Naive thymus-derived CD4-positive, alpha-beta T cell (primary cell): ENCODE data around the gene LEFTY2. TPM values are rescaled to one million over a fixed set of nuclear protein-coding genes. Genes with fewer than 3 reads are reported as not detected.

ENCODE experiments used
- ATAC-seq: fragments of 150-1000 bp; cut with Tn5 transposase; 2 replicates; pipeline ENCODE4 v1.10.0; 2021; ENCODE audit warnings: mild to moderate bottlenecking, moderate library complexity
- CTCF ChIA-PET: fragments of 350-600 bp; sonication (Branson Sonifier 250); formaldehyde crosslinking; loops from one replicate; lab custom pipeline; 2021; ENCODE audit warnings: antibody characterized with exemption; lab: Charles Lee
- POLR2A ChIA-PET: fragments of 350-600 bp; sonication (Branson Sonifier 250); formaldehyde crosslinking; loops from one replicate; lab custom pipeline; 2021; ENCODE audit warnings: antibody characterized with exemption, inconsistent platforms; lab: Charles Lee
- DNase-seq, 9 donors: peaks; one replicate each; pipeline versions ENCODE4 v3.0.0 to v3.0.0-alpha.2; 2020 to 2022; ENCODE audit warnings: mixed read lengths in 1 of 9
- H3K27ac ChIP-seq: one replicate; pipeline ENCODE4 v1.7.0; 2013; ENCODE audit warnings: mild to moderate bottlenecking, low read depth, low read length, moderate library complexity
- H3K27me3 ChIP-seq, 2 donors: one replicate each; pipeline ENCODE4 v1.7.0; 2013; ENCODE audit warnings: low read length in 2 of 2, mild to moderate bottlenecking in 2 of 2, moderate library complexity in 2 of 2; ENCODE audit not compliant: control insufficient read depth in 2 of 2, insufficient read depth in 2 of 2
- H3K36me3 ChIP-seq, 3 experiments: 1 replicate in 2 of 3; 2 replicates in 1 of 3; pipeline ENCODE4 v1.7.0; 2013; ENCODE audit warnings: low read length in 3 of 3, mild to moderate bottlenecking in 3 of 3, moderate library complexity in 1 of 3; ENCODE audit not compliant: insufficient read depth in 3 of 3, control insufficient read depth in 2 of 3
- H3K4me1 ChIP-seq, 2 donors: one replicate each; pipeline ENCODE4 v1.7.0; 2013; ENCODE audit warnings: low read length in 2 of 2, mild to moderate bottlenecking in 2 of 2, moderate library complexity in 1 of 2; ENCODE audit not compliant: control insufficient read depth in 2 of 2, insufficient read depth in 2 of 2
- H3K4me3 ChIP-seq: 2 replicates; pipeline ENCODE4 v1.7.0; 2013; ENCODE audit warnings: mild to moderate bottlenecking, low read length
- H3K9me3 ChIP-seq, 3 experiments: 1 replicate in 2 of 3; 2 replicates in 1 of 3; pipeline ENCODE4 v1.7.0; 2013; ENCODE audit warnings: low read length in 3 of 3; ENCODE audit not compliant: control insufficient read depth in 2 of 3
- H3K27ac Mint-ChIP-seq, 9 donors: one replicate each; pipeline ENCODE4 v1.8.0; 2020 to 2022; ENCODE audit warnings: mixed read lengths in 9 of 9, mild to moderate bottlenecking in 8 of 9, moderate library complexity in 5 of 9, inconsistent platforms in 2 of 9
- H3K27me3 Mint-ChIP-seq, 5 donors: one replicate each; pipeline ENCODE4 v1.8.0; 2021 to 2022; ENCODE audit warnings: mixed read lengths in 5 of 5, mild to moderate bottlenecking in 1 of 5
- H3K36me3 Mint-ChIP-seq, 5 donors: one replicate each; pipeline ENCODE4 v1.8.0; 2020 to 2022; ENCODE audit warnings: mixed read lengths in 5 of 5, mild to moderate bottlenecking in 3 of 5, inconsistent platforms in 1 of 5
- H3K4me1 Mint-ChIP-seq, 7 donors: one replicate each; pipeline ENCODE4 v1.8.0; 2020 to 2022; ENCODE audit warnings: mixed read lengths in 7 of 7, mild to moderate bottlenecking in 3 of 7, inconsistent platforms in 1 of 7
- H3K4me3 Mint-ChIP-seq, 10 donors: one replicate each; pipeline ENCODE4 v1.8.0; 2020 to 2022; ENCODE audit warnings: mild to moderate bottlenecking in 10 of 10, mixed read lengths in 10 of 10, moderate library complexity in 6 of 10, inconsistent platforms in 2 of 10
- H3K9me3 Mint-ChIP-seq, 11 donors: one replicate each; pipeline ENCODE4 v1.8.0; 2020 to 2022; ENCODE audit warnings: mixed read lengths in 11 of 11, mild to moderate bottlenecking in 4 of 11, inconsistent platforms in 1 of 11, moderate library complexity in 1 of 11
- intact Hi-C, 2 donors: fragments of 100-400 bp; cut with micrococcal nuclease; formaldehyde crosslinking; loops; one replicate each; pipeline ENCODE4 v1.15.1; 2023
- polyA plus RNA-seq, 2 donors: library from polyadenylated mRNA; unstranded; fragments of 300-500 nt; fragmentation: Illumina TruSeq; gene quantifications; one replicate each; pipeline ENCODE4 v1.2.3, GENCODE V29; 2021
- total RNA-seq, 6 experiments: library from RNA in 5 of 6; stranded (reverse) in 5 of 6; gene quantifications; 1 replicate in 5 of 6; 2 replicates in 1 of 6; pipeline ENCODE4 v1.2.3 and lab custom pipeline; 2021 to 2026

The LEFTY2 gene
- total and polyA plus RNA-seq, 7 experiments from 2014 or later = 0.45 TPM; not detected in 6

- Histone ChIP-seq H3K36me3 (no peaks in the 10 kb centered on the region), H3K27ac (no peak overlapping the region), H3K4me3 (no peak overlapping the region), H3K9me3 (no peaks in the 10 kb centered on the region), H3K4me1 (peaks cover 7 to 11% of the 10 kb centered on the region in 2 donors), H3K27me3 (no peaks in the 10 kb centered on the region)
- H3K27me3 Mint-ChIP-seq = peaks cover 0 to 29% (median 5%) of the 10 kb centered on the region in 5 donors
- intact Hi-C loops = no loop called here
- DNase-seq (no peak), ATAC-seq (no peak)
- H3K4me1 Mint-ChIP-seq = peaks cover 11 to 26% (median 17%) of the 10 kb centered on the region in 7 donors
- H3K9me3 Mint-ChIP-seq = no peaks in the 10 kb centered on the region
- H3K36me3 Mint-ChIP-seq = no peaks in the 10 kb centered on the region
- ChIA-PET CTCF (interaction anchor here (1.2 kb wide), 1 partner anchor 70 kb away, joined by 4 read pairs; no protein-coding TSS in a partner anchor), POLR2A (interaction anchor here (1.8 kb wide), 1 partner anchor 22 kb away, joined by 5 read pairs; the partner anchor contains the start of gene PYCR2)
- no peak overlapping the region for H3K27ac Mint-ChIP-seq
- H3K4me3 Mint-ChIP-seq = no peak overlapping the region
Measured at GRCh38 chr1:225946082-225946620, 5.1 kb upstream of the LEFTY2 start.

- peaks cover 7 to 11% of the 10 kb centered on the region in 2 donors for H3K4me1 ChIP-seq
- H3K4me3 Mint-ChIP-seq = peak overlapping the region in 3 of 10 donors; percentile 56 to 84 (median 59)
- no peaks in the 10 kb centered on the region for H3K36me3 ChIP-seq
- no peak for DNase-seq
- H3K27ac Mint-ChIP-seq = peak overlapping the region in 2 of 9 donors; percentile 43 to 59
- H3K9me3 Mint-ChIP-seq = no peaks in the 10 kb centered on the region
- POLR2A ChIA-PET = interaction anchor here (1.8 kb wide), 1 partner anchor 21 kb away, joined by 5 read pairs; the partner anchor contains the start of gene PYCR2
- CTCF ChIA-PET = interaction anchor here (1.0 to 1.2 kb wide), 2 partner anchors 42 to 70 kb away, joined by 3 to 4 read pairs; no protein-coding TSS in a partner anchor
- no peak overlapping the region for H3K4me3 ChIP-seq
- no peaks in the 10 kb centered on the region for H3K36me3 Mint-ChIP-seq
- no peaks in the 10 kb centered on the region for H3K27me3 ChIP-seq
- peaks cover 11 to 26% (median 17%) of the 10 kb centered on the region in 7 donors for H3K4me1 Mint-ChIP-seq
- H3K27ac ChIP-seq = no peak overlapping the region
- no peak for ATAC-seq
- H3K9me3 ChIP-seq = no peaks in the 10 kb centered on the region
- intact Hi-C loops = no loop called here
- H3K27me3 Mint-ChIP-seq = peaks cover 0 to 24% (median 5%) of the 10 kb centered on the region in 5 donors
Measured at GRCh38 chr1:225945564-225945963, 4.5 kb upstream of the LEFTY2 start.

- H3K27ac Mint-ChIP-seq = peak overlapping the region in 7 of 9 donors; percentile 22 to 95 (median 53)
- Histone ChIP-seq H3K4me3 (peak overlapping the region; percentile 6), H3K4me1 (peaks cover 7 to 11% of the 10 kb centered on the region in 2 donors), H3K9me3 (no peaks in the 10 kb centered on the region), H3K36me3 (no peaks in the 10 kb centered on the region), H3K27ac (no peak overlapping the region), H3K27me3 (no peaks in the 10 kb centered on the region)
- peaks cover 11 to 26% (median 17%) of the 10 kb centered on the region in 7 donors for H3K4me1 Mint-ChIP-seq
- ATAC-seq (peak; percentile 79), DNase-seq (no peak)
- CTCF ChIA-PET = interaction anchor here (0.6 to 1.0 kb wide), 2 partner anchors 17 to 43 kb away, joined by 3 to 4 read pairs; no protein-coding TSS in a partner anchor
- H3K27me3 Mint-ChIP-seq = peaks cover 0 to 18% (median 5%) of the 10 kb centered on the region in 5 donors
- H3K4me3 Mint-ChIP-seq = peak overlapping the region; percentile 21 to 84 (median 62)
- intact Hi-C loops = no loop called here
- no peaks in the 10 kb centered on the region for H3K9me3 Mint-ChIP-seq
- H3K36me3 Mint-ChIP-seq = no peaks in the 10 kb centered on the region
- POLR2A ChIA-PET = interaction anchor here (0.6 to 1.8 kb wide), 3 partner anchors 20 to 637 kb away, joined by 4 to 5 read pairs (median 4); partner anchors contain the start of gene PYCR2
Measured at GRCh38 chr1:225944951-225945350, 3.9 kb upstream of the LEFTY2 start.

- ATAC-seq (no peak), DNase-seq (no peak)
- Mint-ChIP-seq H3K4me1 (peaks cover 11 to 26% (median 17%) of the 10 kb centered on the region in 7 donors), H3K27me3 (peaks cover 0 to 16% (median 5%) of the 10 kb centered on the region in 5 donors), H3K9me3 (no peaks in the 10 kb centered on the region), H3K4me3 (peak overlapping the region in 4 of 10 donors; percentile 15 to 65 (median 58)), H3K36me3 (no peaks in the 10 kb centered on the region), H3K27ac (peak overlapping the region in 1 of 9 donors; percentile 43)
- Histone ChIP-seq H3K4me1 (peaks cover 7 to 11% of the 10 kb centered on the region in 2 donors), H3K36me3 (no peaks in the 10 kb centered on the region), H3K27ac (no peak overlapping the region), H3K4me3 (peak overlapping the region; percentile 6), H3K27me3 (no peaks in the 10 kb centered on the region), H3K9me3 (no peaks in the 10 kb centered on the region)
- ChIA-PET POLR2A (interaction anchor here (0.6 to 1.8 kb wide), 3 partner anchors 20 to 637 kb away, joined by 4 to 5 read pairs (median 4); partner anchors contain the start of gene PYCR2), CTCF (interaction anchor here (0.6 kb wide), 1 partner anchor 17 kb away, joined by 4 read pairs; no protein-coding TSS in a partner anchor)
- intact Hi-C loops = no loop called here
Measured at GRCh38 chr1:225944387-225944786, 3.4 kb upstream of the LEFTY2 start.

GRCh38 chr1:225943582-225943981 is 2.6 kb upstream of the LEFTY2 start:
- Histone ChIP-seq H3K27me3 (no peaks in the 10 kb centered on the region), H3K36me3 (no peaks in the 10 kb centered on the region), H3K4me3 (no peak overlapping the region), H3K4me1 (peaks cover 7 to 11% of the 10 kb centered on the region in 2 donors), H3K27ac (no peak overlapping the region), H3K9me3 (no peaks in the 10 kb centered on the region)
- H3K36me3 Mint-ChIP-seq = no peaks in the 10 kb centered on the region
- H3K9me3 Mint-ChIP-seq = no peaks in the 10 kb centered on the region
- intact Hi-C loops = no loop called here
- H3K27me3 Mint-ChIP-seq = peaks cover 0 to 12% (median 1%) of the 10 kb centered on the region in 5 donors
- H3K4me1 Mint-ChIP-seq = peaks cover 11 to 26% (median 17%) of the 10 kb centered on the region in 7 donors
- POLR2A ChIA-PET = interaction anchor here (1.3 kb wide), 1 partner anchor 20 kb away, joined by 4 read pairs; the partner anchor contains the start of gene PYCR2
- H3K4me3 Mint-ChIP-seq = no peak overlapping the region
- DNase-seq (no peak), ATAC-seq (no peak)
- CTCF ChIA-PET = no interaction called here
- H3K27ac Mint-ChIP-seq = no peak overlapping the region

GRCh38 chr1:225942574-225942973 is 1.6 kb upstream of the LEFTY2 start:
- Mint-ChIP-seq H3K27me3 (peaks cover 0 to 6% (median 0%) of the 10 kb centered on the region in 5 donors), H3K9me3 (no peaks in the 10 kb centered on the region), H3K4me3 (no peak overlapping the region), H3K27ac (no peak overlapping the region), H3K4me1 (peaks cover 11 to 26% (median 17%) of the 10 kb centered on the region in 7 donors), H3K36me3 (no peaks in the 10 kb centered on the region)
- ATAC-seq (no peak), DNase-seq (no peak)
- POLR2A ChIA-PET = interaction anchor here (1.3 kb wide), 1 partner anchor 19 kb away, joined by 4 read pairs; the partner anchor contains the start of gene PYCR2
- H3K27me3 ChIP-seq = no peaks in the 10 kb centered on the region
- H3K27ac ChIP-seq = no peak overlapping the region
- CTCF ChIA-PET = no interaction called here
- H3K36me3 ChIP-seq = no peaks in the 10 kb centered on the region
- no peak overlapping the region for H3K4me3 ChIP-seq
- peaks cover 7 to 11% of the 10 kb centered on the region in 2 donors for H3K4me1 ChIP-seq
- no peaks in the 10 kb centered on the region for H3K9me3 ChIP-seq
- intact Hi-C loops = no loop called here
